Measurements from ENCODE around the gene C7orf33.

C7orf33 gene

GRCh38 chr7:148630078-148630477, 39.5 kb downstream of the C7orf33 start:
- peak in 1 of 2 donors; percentile 53 for DNase-seq

GRCh38 chr7:148633761-148634160, 43.2 kb downstream of the C7orf33 start:
- DNase-seq = no peak

GRCh38 chr7:148637094-148637493, 46.5 kb downstream of the C7orf33 start:
- DNase-seq = no peak

- peak in 1 of 2 donors; percentile 25 for DNase-seq
These were observed 55.3 kb downstream of the C7orf33 start for GRCh38 chr7:148645898-148646297.

- no peak for DNase-seq
These were observed 59.8 kb downstream of the C7orf33 start for GRCh38 chr7:148650232-148650858.

- no peak for DNase-seq
These were observed 62.2 kb downstream of the C7orf33 start for GRCh38 chr7:148652773-148653172.

GRCh38 chr7:148657929-148658328, 67.4 kb downstream of the C7orf33 start:
- DNase-seq = no peak

GRCh38 chr7:148661471-148661870, 70.9 kb downstream of the C7orf33 start:
- no peak for DNase-seq

GRCh38 chr7:148662646-148663045, 72.1 kb downstream of the C7orf33 start:
- DNase-seq = no peak

GRCh38 chr7:148664324-148664723, 73.8 kb downstream of the C7orf33 start:
- no peak for DNase-seq

- no peak for DNase-seq
These were observed 74.7 kb downstream of the C7orf33 start for GRCh38 chr7:148665221-148665620.
